Measurements from ENCODE around the gene KRTAP12-2. TPM values are rescaled to one million over a fixed set of nuclear protein-coding genes. Genes with fewer than 3 reads are reported as not detected.

Gene KRTAP12-2
- total and polyA plus RNA-seq, 12 donors, result not detected

- H3K27ac ChIP-seq, result no peak overlapping the region
- no peaks in the 10 kb centered on the region for H3K36me3 ChIP-seq (replicated peaks in 1 of 2)
- DNase-seq, result no peak
- no peaks in the 10 kb centered on the region for H3K9me3 ChIP-seq (replicated peaks in 1 of 3)
- whole genome bisulfite sequencing, 4 donors, result 58 to 79% (median 67%) methylated on average over 6 of the region's 6 CpGs
- intact Hi-C loops (cut with DNase I), result no loop called here
- TF ChIP-seq POLR2A (IDR thresholded peaks at IDR 0.05) (no peak), CTCF (IDR thresholded peaks at IDR 0.05) (no peak)
- H3K4me3 ChIP-seq, result no peak overlapping the region
- no peaks in the 10 kb centered on the region for H3K4me1 ChIP-seq (replicated peaks in 1 of 2)
- no peaks in the 10 kb centered on the region for H3K27me3 ChIP-seq
These were observed 17.8 kb upstream of the KRTAP12-2 start for GRCh38 chr21:44684483-44684882.

- Histone ChIP-seq H3K4me3 (no peak overlapping the region), H3K4me1 (replicated peaks in 1 of 2) (no peaks in the 10 kb centered on the region), H3K27ac (no peak overlapping the region), H3K27me3 (no peaks in the 10 kb centered on the region), H3K36me3 (replicated peaks in 1 of 2) (no peaks in the 10 kb centered on the region), H3K9me3 (replicated peaks in 1 of 3) (no peaks in the 10 kb centered on the region)
- TF ChIP-seq POLR2A (IDR thresholded peaks at IDR 0.05), result no peak
- TF ChIP-seq CTCF (IDR thresholded peaks at IDR 0.05), result no peak
- 64 to 77% (median 70%) methylated on average over 7 of the region's 7 CpGs for WGBS, 4 donors
- intact Hi-C loops (cut with DNase I), result no loop called here
- no peak for DNase-seq
These were observed 17.4 kb upstream of the KRTAP12-2 start for GRCh38 chr21:44684077-44684476.

GRCh38 chr21:44682580-44683151 is 15.9 kb upstream of the KRTAP12-2 start:
- TF ChIP-seq CTCF (IDR thresholded peaks at IDR 0.05), result no peak
- no peak for TF ChIP-seq POLR2A (IDR thresholded peaks at IDR 0.05)
- no peaks in the 10 kb centered on the region for H3K4me1 ChIP-seq (replicated peaks in 1 of 2)
- no peak overlapping the region for H3K27ac ChIP-seq
- intact Hi-C loops (cut with DNase I), result no loop called here
- no peaks in the 10 kb centered on the region for H3K9me3 ChIP-seq (replicated peaks in 1 of 3)
- H3K27me3 ChIP-seq, result no peaks in the 10 kb centered on the region
- WGBS, 4 donors, result 70 to 76% (median 73%) methylated on average over 14 to 15 of the region's 15 CpGs
- H3K36me3 ChIP-seq (replicated peaks in 1 of 2), result no peaks in the 10 kb centered on the region
- no peak overlapping the region for H3K4me3 ChIP-seq
- DNase-seq, result no peak

- Histone ChIP-seq H3K27me3 (no peaks in the 10 kb centered on the region), H3K4me3 (no peak within 1 kb of the TSS), H3K27ac (no peak within 1 kb of the TSS), H3K4me1 (replicated peaks in 1 of 2) (no peaks in the 10 kb centered on the region), H3K9me3 (replicated peaks in 1 of 3) (no peaks in the 10 kb centered on the region), H3K36me3 (replicated peaks in 1 of 2) (no peaks in the 10 kb centered on the region)
- TF ChIP-seq POLR2A (IDR thresholded peaks at IDR 0.05) (no peak), CTCF (IDR thresholded peaks at IDR 0.05) (no peak)
- 66 to 80% (median 75%) methylated on average over 11 to 23 of the region's 23 CpGs for WGBS, 4 donors
- intact Hi-C loops (cut with DNase I), result no loop called here
- DNase-seq, result no peak
These were observed 15.3 kb upstream of the KRTAP12-2 start, which contains the start of gene KRTAP12-1 for GRCh38 chr21:44681861-44682579. Gene KRTAP12-1, minus strand, starts transcription at chr21:44682163. Its CDS starts 40 bp downstream, at chr21:44682123.
